Measurements from ENCODE around the gene CCDC121.

Gene CCDC121

DNA sequence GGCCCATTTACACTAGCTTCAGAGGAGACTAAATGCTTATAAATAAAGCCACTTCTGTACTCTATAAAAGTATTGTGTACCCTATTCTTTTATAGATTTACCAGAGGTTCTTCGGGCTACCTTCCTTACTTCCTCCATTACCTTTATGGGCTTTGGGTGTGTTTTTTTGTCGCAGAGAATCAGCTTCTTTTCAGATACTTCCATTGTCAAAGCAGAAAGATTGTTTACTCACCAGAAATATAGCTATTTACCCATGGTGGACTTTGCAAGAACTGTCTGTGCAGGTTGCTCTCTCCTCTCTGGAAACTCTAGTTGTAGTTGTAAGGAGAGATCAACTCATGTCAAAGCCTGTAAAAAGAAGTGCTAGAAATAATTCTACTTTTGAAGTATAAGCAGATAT, 14.8 kb downstream of the CCDC121 start:
- Histone ChIP-seq H3K27ac (ENCODE audit: extremely low read depth, low read depth, low read length) (no peak overlapping the region), H3K4me1 (ENCODE audit: control insufficient read depth, insufficient read depth, low read length) (no peaks in the 10 kb centered on the region), H3K36me3 (ENCODE audit: control insufficient read depth in 2 of 2, insufficient read depth in 1 of 2, low read length in 2 of 2) (peaks cover 57 to 64% of the 10 kb centered on the region in 2 experiments), H3K9me3 (ENCODE audit: control insufficient read depth, insufficient read depth, low read depth, low read length) (no peaks in the 10 kb centered on the region), H3K4me3 (ENCODE audit: low read depth, low read length) (no peak overlapping the region)
- ChIA-PET CTCF (no interaction called here), POLR2A (no interaction called here)
- TF ChIP-seq SP2 (tag by site-specific recombination; IDR thresholded peaks at IDR 0.05) (no peak), ZNF658 (tag by site-specific recombination; IDR thresholded peaks at IDR 0.05) (no peak), ZNF157 (tag by site-specific recombination; IDR thresholded peaks at IDR 0.05) (no peak), ZNF747 (tag by site-specific recombination; IDR thresholded peaks at IDR 0.05) (no peak), ZFP41 (tag by site-specific recombination; IDR thresholded peaks at IDR 0.05; ENCODE audit: borderline replicate concordance) (no peak), ZNF560 (tag by site-specific recombination; IDR thresholded peaks at IDR 0.05; ENCODE audit: borderline replicate concordance) (no peak), ZNF473 (tag by site-specific recombination; IDR thresholded peaks at IDR 0.05) (no peak), ZNF777 (tag by site-specific recombination; IDR thresholded peaks at IDR 0.05; ENCODE audit: borderline replicate concordance) (no peak), ZNF830 (tag by site-specific recombination; IDR thresholded peaks at IDR 0.05; ENCODE audit: low read depth) (no peak), WT1 (tag by site-specific recombination; IDR thresholded peaks at IDR 0.05) (no peak), ZNF184 (tag by site-specific recombination; IDR thresholded peaks at IDR 0.05) (no peak), ZBTB48 (tag by site-specific recombination; IDR thresholded peaks at IDR 0.05) (no peak), PRDM1 (tag by site-specific recombination; IDR thresholded peaks at IDR 0.05) (no peak)
- TF ChIP-seq, protein P1, sequence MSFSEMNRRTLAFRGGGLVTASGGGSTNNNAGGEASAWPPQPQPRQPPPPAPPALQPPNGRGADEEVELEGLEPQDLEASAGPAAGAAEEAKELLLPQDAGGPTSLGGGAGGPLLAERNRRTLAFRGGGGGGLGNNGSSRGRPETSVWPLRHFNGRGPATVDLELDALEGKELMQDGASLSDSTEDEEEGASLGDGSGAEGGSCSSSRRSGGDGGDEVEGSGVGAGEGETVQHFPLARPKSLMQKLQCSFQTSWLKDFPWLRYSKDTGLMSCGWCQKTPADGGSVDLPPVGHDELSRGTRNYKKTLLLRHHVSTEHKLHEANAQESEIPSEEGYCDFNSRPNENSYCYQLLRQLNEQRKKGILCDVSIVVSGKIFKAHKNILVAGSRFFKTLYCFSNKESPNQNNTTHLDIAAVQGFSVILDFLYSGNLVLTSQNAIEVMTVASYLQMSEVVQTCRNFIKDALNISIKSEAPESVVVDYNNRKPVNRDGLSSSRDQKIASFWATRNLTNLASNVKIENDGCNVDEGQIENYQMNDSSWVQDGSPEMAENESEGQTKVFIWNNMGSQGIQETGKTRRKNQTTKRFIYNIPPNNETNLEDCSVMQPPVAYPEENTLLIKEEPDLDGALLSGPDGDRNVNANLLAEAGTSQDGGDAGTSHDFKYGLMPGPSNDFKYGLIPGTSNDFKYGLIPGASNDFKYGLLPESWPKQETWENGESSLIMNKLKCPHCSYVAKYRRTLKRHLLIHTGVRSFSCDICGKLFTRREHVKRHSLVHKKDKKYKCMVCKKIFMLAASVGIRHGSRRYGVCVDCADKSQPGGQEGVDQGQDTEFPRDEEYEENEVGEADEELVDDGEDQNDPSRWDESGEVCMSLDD (tag by site-specific recombination; IDR thresholded peaks at IDR 0.05): no peak
- TF ChIP-seq, protein P2, sequence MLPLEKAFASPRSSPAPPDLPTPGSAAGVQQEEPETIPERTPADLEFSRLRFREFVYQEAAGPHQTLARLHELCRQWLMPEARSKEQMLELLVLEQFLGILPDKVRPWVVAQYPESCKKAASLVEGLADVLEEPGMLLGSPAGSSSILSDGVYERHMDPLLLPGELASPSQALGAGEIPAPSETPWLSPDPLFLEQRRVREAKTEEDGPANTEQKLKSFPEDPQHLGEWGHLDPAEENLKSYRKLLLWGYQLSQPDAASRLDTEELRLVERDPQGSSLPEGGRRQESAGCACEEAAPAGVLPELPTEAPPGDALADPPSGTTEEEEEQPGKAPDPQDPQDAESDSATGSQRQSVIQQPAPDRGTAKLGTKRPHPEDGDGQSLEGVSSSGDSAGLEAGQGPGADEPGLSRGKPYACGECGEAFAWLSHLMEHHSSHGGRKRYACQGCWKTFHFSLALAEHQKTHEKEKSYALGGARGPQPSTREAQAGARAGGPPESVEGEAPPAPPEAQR (tag by site-specific recombination; IDR thresholded peaks at IDR 0.05): no peak
- TF ChIP-seq, protein P3, sequence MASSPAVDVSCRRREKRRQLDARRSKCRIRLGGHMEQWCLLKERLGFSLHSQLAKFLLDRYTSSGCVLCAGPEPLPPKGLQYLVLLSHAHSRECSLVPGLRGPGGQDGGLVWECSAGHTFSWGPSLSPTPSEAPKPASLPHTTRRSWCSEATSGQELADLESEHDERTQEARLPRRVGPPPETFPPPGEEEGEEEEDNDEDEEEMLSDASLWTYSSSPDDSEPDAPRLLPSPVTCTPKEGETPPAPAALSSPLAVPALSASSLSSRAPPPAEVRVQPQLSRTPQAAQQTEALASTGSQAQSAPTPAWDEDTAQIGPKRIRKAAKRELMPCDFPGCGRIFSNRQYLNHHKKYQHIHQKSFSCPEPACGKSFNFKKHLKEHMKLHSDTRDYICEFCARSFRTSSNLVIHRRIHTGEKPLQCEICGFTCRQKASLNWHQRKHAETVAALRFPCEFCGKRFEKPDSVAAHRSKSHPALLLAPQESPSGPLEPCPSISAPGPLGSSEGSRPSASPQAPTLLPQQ (tag by site-specific recombination; IDR thresholded peaks at IDR 0.05): no peak
- TF ChIP-seq, protein P4, sequence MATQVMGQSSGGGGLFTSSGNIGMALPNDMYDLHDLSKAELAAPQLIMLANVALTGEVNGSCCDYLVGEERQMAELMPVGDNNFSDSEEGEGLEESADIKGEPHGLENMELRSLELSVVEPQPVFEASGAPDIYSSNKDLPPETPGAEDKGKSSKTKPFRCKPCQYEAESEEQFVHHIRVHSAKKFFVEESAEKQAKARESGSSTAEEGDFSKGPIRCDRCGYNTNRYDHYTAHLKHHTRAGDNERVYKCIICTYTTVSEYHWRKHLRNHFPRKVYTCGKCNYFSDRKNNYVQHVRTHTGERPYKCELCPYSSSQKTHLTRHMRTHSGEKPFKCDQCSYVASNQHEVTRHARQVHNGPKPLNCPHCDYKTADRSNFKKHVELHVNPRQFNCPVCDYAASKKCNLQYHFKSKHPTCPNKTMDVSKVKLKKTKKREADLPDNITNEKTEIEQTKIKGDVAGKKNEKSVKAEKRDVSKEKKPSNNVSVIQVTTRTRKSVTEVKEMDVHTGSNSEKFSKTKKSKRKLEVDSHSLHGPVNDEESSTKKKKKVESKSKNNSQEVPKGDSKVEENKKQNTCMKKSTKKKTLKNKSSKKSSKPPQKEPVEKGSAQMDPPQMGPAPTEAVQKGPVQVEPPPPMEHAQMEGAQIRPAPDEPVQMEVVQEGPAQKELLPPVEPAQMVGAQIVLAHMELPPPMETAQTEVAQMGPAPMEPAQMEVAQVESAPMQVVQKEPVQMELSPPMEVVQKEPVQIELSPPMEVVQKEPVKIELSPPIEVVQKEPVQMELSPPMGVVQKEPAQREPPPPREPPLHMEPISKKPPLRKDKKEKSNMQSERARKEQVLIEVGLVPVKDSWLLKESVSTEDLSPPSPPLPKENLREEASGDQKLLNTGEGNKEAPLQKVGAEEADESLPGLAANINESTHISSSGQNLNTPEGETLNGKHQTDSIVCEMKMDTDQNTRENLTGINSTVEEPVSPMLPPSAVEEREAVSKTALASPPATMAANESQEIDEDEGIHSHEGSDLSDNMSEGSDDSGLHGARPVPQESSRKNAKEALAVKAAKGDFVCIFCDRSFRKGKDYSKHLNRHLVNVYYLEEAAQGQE (tag by site-specific recombination; IDR thresholded peaks at IDR 0.05): no peak
- TF ChIP-seq, protein P5, sequence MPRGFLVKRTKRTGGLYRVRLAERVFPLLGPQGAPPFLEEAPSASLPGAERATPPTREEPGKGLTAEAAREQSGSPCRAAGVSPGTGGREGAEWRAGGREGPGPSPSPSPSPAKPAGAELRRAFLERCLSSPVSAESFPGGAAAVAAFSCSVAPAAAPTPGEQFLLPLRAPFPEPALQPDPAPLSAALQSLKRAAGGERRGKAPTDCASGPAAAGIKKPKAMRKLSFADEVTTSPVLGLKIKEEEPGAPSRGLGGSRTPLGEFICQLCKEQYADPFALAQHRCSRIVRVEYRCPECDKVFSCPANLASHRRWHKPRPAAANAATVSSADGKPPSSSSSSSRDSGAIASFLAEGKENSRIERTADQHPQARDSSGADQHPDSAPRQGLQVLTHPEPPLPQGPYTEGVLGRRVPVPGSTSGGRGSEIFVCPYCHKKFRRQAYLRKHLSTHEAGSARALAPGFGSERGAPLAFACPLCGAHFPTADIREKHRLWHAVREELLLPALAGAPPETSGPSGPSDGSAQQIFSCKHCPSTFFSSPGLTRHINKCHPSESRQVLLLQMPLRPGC (tag by site-specific recombination; IDR thresholded peaks at IDR 0.05): no peak
- TF ChIP-seq, protein P6, sequence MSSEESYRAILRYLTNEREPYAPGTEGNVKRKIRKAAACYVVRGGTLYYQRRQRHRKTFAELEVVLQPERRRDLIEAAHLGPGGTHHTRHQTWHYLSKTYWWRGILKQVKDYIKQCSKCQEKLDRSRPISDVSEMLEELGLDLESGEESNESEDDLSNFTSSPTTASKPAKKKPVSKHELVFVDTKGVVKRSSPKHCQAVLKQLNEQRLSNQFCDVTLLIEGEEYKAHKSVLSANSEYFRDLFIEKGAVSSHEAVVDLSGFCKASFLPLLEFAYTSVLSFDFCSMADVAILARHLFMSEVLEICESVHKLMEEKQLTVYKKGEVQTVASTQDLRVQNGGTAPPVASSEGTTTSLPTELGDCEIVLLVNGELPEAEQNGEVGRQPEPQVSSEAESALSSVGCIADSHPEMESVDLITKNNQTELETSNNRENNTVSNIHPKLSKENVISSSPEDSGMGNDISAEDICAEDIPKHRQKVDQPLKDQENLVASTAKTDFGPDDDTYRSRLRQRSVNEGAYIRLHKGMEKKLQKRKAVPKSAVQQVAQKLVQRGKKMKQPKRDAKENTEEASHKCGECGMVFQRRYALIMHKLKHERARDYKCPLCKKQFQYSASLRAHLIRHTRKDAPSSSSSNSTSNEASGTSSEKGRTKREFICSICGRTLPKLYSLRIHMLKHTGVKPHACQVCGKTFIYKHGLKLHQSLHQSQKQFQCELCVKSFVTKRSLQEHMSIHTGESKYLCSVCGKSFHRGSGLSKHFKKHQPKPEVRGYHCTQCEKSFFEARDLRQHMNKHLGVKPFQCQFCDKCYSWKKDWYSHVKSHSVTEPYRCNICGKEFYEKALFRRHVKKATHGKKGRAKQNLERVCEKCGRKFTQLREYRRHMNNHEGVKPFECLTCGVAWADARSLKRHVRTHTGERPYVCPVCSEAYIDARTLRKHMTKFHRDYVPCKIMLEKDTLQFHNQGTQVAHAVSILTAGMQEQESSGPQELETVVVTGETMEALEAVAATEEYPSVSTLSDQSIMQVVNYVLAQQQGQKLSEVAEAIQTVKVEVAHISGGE (tag by site-specific recombination; conservative IDR thresholded peaks at IDR 0.05; ENCODE audit: low read depth): no peak
